Medulla oblongata (tissue), 1 donor: Measurements from ENCODE around the gene GALR1.
"Not testable (repeated sequence)": the region's sequence is repeated elsewhere in the genome, so short reads cannot be mapped to it uniquely, and the experiment has no call there.

ENCODE experiments used
- DNase-seq: peaks from one replicate; pipeline ENCODE4 v3.0.0-alpha.2; 2015; ENCODE audit errors: extremely low spot score

GALR1 gene

GRCh38 chr18:77250926-77251729 is 1.5 kb downstream of the GALR1 start:
- DNase-seq: no peak

DNA sequence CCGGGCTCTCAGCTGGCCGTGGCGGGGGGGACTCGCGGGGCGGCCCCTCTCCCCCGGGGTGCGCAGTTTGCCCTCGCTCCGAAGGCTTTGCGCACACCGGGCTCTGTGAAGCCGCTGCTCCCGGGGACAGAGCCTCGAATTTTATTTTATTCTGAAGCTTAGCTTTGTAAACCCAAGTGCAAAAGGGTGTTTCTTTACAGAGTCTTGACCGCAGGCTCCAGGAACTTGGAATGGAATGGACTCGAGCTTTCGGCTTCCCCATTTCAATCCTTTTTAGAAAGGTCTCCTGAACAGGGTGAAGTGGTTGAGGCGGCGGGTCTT is 2.0 kb downstream of the GALR1 start:
- DNase-seq: no peak

DNA sequence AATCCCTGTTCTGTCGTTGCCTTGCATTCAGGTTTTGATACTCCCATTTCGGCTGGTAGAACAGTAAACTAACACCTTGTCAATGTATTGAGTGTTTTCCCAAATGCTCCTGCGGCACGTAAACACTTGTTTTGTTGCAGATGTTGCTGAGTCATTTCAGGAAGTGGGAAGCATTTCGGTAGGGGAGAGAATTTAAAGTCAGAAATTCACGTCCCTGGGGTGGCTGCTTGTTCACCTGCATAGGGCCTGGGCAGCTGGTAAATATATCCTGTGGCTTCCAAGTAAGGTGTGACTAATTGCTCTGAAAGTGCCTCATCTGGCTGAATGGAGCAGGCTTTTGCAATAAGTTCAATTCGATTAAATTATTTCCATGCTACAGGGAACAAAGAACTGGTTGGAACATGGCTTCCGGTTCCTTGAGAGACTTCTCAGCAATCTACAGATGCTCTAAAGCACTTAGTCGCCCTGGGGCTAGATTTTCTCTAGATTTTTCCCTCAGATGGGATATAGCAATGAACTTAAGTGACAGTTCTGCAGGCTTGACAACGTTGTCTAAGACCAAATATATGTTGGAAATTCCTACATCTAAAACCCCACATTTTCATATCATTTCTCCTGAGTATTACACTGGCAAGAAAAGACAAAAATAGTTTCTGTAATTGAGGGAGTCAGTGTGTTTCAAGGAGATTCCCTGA is 5.2 kb downstream of the GALR1 start:
- no peak for DNase-seq

DNA sequence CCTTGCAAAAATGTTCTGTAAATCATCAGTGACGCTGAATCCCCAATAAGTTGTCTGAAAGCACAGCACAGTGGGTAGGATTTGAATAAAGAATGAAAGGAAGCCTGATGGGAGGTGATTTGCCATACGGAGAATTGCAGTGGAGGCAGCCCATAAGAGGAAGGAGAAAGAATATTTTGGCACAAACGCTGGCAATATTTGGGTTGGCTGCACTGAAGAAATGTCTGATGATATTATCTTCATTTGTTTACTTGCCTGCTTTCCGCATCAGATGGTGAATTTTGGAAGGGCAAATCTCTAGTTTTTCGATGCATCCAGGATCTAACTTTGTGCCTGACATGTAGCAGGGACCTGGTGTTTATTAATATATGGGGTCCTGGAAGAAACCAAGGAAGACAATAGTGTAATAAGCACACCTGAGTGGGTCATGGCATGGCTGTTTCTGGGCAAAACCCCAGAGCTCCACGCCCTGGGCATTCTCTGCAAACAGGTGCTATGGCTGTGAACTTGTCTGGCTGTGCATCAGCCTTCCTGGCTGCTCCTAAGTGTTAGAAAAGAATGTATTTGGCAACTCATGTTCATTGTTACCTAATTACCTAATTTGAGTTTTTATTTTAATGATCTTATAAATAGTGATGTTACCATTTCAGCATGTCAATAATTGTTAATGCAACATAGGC is 5.9 kb downstream of the GALR1 start:
- no peak for DNase-seq

- no peak for DNase-seq
Observed at GRCh38 chr18:77262643-77263465, 13.2 kb downstream of the GALR1 start.

GRCh38 chr18:77263466-77263763 is 13.8 kb downstream of the GALR1 start:
- no peak for DNase-seq

- no peak for DNase-seq
Observed at GRCh38 chr18:77267969-77268368, 18.3 kb downstream of the GALR1 start.

DNA sequence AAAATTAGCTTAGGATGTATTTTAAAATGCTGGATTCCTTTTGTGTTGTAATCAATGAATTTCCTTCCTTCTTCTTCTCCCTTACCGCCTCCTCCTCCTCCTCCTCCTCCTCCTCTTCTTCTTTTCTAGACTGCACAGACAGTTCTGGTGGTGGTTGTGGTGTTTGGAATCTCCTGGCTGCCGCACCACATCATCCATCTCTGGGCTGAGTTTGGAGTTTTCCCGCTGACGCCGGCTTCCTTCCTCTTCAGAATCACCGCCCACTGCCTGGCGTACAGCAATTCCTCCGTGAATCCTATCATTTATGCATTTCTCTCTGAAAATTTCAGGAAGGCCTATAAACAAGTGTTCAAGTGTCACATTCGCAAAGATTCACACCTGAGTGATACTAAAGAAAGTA is 18.8 kb downstream of the GALR1 start:
- no peak for DNase-seq

GRCh38 chr18:77271576-77272481 is 22.2 kb downstream of the GALR1 start:
- DNase-seq: no peak

DNA sequence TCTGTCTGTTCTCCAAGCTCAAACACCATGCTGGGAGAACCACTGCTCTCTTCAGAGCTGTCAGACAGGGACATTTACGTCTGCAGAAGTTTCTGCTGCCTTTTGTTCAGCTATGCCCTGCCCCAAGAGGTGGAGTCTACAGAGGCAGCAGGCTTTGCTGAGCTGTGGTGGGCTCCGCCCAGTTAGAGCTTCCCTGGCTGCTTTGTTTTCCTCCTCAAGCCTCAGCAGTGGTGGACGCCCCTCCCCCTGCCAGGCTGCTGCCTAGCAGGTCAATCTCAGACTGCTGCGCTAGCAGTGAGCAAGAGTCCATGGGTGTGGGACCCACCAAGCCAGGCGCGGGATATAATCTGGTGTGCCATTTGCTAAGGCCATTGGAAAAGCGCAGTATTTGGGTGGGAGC is 41.2 kb downstream of the GALR1 start:
- DNase-seq: not testable (repeated sequence)

DNA sequence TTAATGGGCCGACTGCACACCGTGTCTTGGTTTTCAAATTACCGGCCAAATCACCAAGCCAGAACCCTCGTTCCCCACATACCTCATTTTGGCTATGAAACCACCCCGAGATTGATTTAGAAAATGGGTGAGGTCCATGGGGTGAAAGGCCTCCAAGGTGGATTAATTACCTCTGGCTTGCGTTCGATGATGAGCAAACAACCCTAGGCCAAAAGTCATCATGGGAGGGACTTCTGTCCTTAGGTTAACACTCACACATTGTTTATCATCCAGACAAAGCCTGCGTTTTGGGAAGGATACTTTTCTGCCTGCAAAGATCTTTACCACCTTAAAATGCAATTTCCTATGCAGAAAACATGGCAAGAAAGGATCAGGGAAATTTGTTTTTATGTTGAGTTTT is 48.5 kb downstream of the GALR1 start:
- no peak for DNase-seq

DNA sequence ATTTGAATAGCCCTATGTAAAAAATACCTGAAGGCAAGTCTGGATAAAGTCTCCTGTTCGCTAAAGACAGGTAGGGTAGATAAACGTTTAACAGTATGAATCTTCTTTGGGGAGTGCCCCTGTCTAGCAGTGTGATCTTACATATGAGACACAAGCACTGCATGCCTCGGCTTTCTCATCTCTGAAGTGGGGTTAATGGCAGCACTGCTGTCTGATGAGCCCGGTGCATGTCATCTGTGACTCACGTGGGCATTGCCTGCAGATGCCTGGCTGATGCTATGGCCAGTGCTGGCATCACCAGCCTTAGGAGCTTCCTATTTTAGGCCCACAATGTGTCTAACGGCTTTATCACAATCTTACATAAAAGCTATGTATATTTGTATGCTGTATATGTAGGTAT is 50.1 kb downstream of the GALR1 start:
- DNase-seq: no peak

GRCh38 chr18:77300579-77300978 is 50.9 kb downstream of the GALR1 start:
- no peak for DNase-seq

DNA sequence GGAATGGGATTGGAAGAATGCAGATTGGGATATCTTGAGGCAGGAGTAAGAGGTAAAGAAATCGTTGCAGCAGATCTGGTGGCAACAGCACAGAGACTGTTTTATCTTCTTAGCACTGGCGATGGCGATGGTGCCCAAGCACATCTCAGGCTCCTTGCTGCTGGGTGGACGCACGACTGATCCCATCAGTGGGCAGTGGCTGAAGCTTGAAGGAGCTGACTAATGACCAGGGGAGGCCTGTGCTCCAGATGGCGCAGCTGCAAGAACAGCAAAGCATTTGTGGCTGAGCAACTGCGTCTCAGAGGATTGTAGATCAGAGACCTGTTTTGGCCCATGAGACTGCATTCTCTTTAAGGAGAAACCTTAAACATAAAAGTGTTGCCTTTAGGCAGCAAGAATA is 54.6 kb downstream of the GALR1 start:
- no peak for DNase-seq

GRCh38 chr18:77305676-77306075 is 56.0 kb downstream of the GALR1 start:
- no peak for DNase-seq

DNA sequence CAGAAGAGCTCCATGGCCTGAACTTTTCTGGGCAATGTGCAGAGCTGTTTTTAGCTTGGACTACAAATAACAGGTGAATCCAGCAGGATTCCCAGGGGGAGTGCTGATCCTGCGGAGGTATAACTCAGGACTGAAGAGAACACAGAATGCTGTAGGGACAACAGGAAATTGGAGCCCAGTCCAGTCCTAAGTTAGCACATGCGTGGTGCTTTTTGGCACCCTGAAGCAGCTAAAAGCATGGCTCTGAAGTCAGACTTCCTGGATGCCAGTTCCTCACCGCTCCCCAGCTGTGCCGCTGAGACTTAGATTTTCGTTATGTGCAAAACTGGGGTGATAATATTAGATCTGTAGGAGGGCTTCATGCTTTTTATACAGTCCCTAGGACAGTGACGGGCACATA is 58.6 kb downstream of the GALR1 start:
- no peak for DNase-seq

DNA sequence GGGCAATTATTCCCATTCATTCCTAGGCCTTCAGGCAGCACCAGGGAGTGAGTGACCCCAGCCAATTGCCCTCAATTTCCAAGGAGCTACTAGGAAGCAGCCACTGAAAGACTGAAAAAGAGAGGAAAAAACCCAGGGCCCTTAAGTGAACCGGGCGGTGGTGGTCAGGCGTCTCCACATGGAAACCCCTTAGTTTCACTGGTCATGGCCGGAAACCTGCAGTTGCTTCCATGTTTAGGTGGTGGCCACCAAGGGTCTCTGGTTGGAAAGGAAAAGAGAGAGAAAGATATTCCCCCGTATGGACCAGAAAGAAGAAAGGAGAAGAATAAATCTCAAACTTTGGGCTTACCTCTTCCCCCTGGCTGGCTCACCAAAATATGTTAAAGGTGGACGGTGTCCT is 64.9 kb downstream of the GALR1 start:
- DNase-seq: no peak

DNA sequence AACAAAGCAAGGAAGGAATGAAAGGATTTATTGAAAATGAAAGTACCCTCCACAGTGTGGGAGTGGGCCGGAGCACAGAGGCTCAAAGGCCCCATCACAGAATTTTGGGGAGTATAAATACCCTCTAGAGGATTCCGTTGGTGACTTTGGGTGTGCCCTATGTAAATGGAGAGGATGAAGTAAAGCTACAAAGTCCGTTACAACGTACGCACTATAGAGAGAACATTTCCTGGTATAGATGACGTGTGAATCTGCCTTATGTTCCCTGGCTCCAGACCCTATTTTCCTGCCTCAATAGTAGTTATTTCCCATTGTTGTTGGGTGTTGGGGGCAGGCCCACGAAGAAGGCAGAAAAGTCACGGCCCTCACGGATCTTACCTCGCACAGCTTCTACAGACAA is 65.3 kb downstream of the GALR1 start:
- no peak for DNase-seq

GRCh38 chr18:77316008-77316407 is 66.4 kb downstream of the GALR1 start:
- DNase-seq: peak; percentile 70

DNA sequence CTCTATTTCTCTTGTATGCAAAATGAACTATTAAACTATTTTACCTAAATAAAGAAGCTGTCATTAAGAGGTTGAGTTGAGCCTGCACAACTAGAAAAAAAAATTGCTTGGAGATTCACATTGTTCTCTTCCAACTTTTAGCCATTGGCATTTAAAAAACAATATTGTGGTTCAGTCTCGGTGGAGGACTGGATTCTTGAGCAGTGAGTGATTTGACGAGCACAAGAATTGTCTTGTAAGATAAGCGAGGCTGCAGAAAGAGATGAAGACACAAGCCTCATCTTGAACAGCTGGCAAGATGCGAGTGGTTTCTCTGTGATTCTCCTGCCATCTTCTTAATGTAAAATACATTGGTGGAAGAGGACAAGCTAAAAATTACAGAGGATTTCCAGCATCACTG is 67.0 kb downstream of the GALR1 start:
- no peak for DNase-seq

DNA sequence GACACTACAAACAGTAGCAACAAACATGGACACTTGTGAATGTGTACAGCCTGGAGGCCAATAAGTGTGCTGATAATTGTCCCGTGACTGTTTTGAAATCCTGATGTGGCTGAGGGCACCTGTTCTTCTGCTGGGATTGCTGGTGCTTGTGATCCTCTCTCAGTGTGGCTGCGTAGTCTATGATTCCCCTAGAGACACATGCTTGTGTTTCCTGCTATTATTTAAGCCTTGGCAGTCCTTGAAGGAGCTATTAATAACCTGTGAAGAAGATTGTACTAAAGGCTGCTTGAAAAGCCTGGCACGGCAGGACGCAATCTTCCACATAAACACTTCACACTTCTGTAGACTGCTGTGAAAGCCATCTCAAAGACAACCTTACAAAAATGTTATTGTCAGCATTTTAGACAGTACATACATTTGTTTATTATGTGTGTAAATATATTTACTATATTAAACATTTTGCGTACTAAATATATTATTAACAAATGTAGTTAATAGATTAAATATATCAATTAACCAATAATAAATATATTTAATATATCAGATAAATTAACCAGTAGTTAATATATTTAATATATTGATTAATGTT is 71.4 kb downstream of the GALR1 start:
- peak; percentile 40 for DNase-seq
